ENCODE results near the gene TMEM178B.
"Not testable (repeated sequence)": the region's sequence is repeated elsewhere in the genome, so short reads cannot be mapped to it uniquely, and the experiment has no call there.

The TMEM178B gene

GRCh38 chr7:141361960-141362359 is 288.1 kb downstream of the TMEM178B start:
- no peak for FAIRE-seq

DNA sequence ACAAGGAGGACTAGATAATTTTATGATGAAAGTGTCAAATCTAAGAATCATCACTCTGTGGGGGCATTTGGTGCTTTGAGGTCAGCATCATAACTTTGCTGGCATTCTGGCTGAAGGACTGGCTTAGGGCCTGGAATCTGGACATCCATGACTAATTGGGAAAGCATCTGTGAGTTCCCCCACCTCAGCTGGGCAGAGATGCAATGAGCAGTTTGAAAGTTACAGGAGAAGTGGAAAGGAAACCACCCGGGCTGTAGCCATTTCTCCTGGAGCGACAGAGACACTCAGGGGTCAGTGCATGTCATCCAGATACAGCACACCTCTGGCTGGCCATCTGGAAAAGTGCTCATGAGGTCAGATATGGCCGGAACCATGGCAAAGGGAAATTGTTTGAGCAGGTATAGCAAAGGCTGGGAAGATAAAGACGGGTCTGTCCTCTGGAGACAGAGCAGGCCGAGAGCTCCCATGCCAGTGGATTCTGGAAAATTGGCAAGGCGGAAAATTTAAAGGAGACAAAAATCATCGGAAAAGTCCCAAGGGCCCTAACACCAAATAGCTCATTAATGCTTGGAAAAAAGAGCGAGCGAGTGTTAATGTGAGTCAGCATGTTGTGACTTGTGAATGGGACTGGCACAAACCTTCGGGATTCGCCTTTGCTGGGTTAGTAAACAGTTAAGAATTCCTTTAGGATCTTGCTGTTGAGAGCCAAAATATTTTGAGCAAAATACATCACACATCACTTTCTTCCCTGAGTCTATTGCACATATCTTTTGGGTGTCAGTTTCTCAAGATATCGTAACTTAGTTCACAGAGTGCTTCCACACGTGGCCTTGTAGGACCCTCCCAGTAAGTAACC is 288.9 kb downstream of the TMEM178B start:
- FAIRE-seq = no peak

DNA sequence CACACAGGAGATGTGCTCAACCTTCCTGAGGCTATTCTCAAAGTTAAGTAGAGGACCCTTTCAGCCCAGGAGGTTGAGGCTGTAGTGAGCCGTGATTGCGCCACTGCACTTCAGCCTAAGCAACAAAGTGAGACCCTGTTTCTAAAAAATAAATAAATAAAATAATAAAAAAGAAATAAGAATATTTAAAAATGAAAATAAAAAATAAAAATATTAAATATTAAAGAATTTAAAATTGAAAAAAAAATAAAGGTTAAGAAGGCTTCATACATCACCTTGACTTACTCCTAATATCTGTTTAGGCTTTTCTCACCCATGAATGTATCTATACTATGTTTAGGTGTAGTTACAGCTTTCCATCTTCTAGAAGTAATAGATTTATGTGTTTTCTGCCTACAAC is 289.9 kb downstream of the TMEM178B start:
- FAIRE-seq = no peak

DNA sequence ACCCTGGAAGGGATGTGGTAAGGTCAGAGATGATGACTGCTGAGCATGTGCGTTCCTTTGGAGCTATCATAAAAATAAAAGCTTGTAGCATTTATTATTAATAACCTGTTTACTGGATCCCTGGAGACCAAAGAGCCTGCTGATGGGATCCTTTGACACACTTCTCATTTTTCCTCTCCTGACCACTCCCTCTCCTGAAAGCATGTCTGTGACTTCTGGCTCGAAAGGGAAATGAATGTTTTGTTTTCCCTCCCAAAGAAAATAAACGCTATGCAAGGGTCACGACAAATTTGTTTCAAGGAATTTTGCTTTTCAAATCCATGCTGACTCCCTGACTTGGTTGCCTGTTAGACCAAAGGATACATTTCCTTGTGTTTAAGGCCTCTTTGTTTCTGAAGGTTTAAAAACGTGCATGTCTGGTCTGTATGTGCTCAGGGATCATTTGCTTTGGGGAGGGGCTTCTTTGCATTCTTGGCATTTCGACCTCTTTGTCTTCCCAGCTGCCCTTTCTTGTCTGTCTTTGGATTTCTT is 292.3 kb downstream of the TMEM178B start:
- no peak for FAIRE-seq

DNA sequence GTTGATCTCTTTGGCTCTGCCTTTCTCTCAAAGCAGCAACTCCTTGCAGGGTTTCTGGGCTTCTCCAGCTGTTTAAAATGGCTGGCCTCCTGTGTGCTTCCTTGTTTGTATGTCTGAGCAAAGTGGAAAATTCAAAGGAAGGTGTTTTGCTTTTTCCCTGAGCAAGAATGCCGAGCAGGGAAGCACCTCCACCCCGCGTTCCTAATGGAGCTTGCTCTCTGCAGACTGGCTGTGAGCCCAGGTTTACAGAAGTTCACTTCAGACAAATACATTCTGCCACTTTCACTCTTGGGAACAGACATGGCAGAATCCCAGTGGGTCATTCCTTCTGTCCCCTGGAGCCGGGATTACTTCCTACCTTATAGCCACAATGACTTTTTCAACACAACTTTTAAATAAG is 295.6 kb downstream of the TMEM178B start:
- FAIRE-seq = no peak

DNA sequence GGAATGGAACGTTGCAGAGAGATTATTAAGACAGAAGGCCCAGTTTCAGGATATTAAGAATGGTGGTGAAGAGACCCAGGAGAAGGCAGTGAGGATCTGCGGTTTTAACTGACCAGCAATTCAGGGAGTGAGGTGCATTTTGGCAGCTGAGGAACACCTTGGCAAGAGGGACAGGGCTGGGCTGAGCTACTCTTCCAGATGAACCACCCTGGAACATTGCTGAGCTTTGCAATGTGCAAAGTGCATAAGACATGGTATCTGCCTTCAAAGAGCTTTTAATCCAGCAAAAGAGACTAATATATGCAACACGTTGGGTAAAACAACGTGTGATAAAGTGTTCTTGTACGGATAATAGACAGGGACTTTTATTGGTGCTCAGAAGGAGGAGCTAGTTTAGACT is 296.3 kb downstream of the TMEM178B start:
- no peak for FAIRE-seq

DNA sequence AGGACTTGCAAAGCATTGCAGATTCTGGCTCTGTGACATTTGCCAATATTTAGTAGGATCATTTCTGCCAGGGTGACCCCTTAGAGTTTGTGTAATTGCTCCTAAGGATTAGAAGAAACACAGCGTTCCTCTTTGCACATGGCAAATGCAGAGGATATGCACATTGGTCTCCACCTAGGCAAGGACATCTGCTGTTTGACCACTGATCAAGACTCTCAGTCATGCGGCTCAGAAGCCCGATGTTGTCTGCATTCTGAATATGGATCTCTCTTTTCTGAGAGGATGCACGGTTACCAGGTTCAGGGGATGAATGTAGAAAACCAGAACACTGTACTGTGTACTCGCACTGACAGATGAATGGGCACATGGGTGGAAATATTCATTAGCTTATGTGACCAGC is 296.8 kb downstream of the TMEM178B start:
- FAIRE-seq = no peak

GRCh38 chr7:141374425-141374824 is 300.6 kb downstream of the TMEM178B start:
- FAIRE-seq = no peak

DNA sequence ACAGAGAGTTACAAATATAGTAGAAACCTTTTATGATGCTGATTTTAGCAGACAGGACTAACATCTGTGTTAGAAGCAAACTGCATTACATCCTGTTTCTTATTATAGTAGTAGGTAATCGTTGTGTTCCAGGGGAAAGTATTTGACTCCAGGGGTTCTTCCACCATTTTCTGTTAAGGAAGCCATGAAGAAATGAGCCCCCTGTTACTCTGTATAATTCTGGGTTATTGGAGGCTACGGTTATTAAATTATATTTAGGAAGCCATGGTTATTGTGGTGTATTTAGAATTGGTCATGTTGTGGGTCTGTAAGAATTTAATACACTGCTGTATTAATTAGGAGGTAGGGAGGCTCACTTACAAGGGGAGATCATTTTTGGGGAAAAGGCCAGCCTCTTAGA is 301.6 kb downstream of the TMEM178B start:
- FAIRE-seq = no peak

GRCh38 chr7:141377906-141378305 is 304.0 kb downstream of the TMEM178B start:
- no peak for FAIRE-seq

DNA sequence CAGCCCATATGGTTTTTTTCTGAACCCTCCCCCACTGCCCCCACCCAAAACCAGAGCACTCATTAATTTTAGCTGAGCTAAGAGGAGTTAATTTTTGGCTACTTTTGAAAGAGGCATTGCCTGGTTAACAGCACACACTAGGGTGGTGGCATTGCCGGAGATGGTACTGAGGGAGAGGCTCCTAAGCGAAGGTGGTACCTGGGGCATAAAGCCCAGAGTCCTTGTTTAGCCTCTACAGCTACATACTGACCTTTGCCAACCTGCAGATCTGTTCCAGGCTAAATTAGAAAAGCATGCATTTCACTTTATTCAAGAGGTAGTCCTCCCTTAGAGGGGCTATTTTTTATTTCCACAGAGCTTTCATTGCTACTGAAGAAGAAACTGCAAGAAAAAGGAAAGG is 304.5 kb downstream of the TMEM178B start:
- FAIRE-seq = no peak

DNA sequence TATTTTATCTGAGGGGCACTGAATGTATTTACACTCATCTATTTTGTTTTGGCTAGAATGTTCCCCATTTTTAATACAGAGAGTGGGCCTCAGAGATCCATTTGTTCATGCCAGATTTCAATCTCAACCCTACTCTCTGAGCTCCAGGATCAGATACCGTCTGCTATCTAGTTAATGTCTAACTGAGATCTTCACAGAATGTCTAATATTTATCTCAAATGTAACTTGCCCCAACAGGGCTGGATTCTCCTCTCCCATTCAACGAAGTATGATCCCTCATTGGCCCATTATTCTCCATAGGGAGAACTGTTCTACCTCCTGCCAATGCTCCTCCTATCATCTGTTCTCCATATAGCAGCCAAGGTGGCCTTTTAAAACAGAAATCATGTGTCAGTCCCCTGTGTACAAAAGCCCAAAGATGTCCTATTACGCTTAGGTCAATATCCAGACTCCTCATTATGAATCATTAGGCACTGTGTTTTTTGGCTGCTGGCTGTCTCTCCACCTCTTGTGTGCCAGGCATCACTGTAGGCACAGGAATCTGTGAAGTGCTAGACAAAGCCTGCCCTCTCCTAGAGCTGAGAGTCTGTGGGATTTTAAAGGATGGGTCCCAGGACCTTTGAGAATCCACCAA is 308.0 kb downstream of the TMEM178B start:
- no peak for FAIRE-seq

DNA sequence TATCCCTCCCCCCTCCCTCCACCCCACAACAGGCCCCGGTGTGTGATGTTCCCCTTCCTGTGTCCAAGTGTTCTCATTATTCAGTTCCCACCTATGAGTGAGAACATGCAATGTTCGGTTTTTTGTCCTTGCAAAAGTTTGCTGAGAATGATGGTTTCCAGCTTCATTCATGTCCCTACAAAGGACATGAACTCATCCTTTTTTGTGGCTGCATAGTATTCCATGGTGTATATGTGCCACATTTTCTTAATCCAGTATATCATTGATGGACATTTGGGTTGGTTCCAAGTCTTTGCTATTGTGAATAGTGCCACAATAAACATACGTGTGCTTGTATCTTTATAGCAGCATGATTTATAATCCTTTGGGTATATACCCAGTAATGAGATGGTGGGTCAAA is 309.5 kb downstream of the TMEM178B start:
- FAIRE-seq = not testable (repeated sequence)

- no peak for FAIRE-seq
These were observed 313.0 kb downstream of the TMEM178B start for GRCh38 chr7:141386881-141387280.

GRCh38 chr7:141387521-141388217 is 313.8 kb downstream of the TMEM178B start:
- no peak for FAIRE-seq

- FAIRE-seq = no peak
These were observed 315.4 kb downstream of the TMEM178B start for GRCh38 chr7:141389140-141389796.

DNA sequence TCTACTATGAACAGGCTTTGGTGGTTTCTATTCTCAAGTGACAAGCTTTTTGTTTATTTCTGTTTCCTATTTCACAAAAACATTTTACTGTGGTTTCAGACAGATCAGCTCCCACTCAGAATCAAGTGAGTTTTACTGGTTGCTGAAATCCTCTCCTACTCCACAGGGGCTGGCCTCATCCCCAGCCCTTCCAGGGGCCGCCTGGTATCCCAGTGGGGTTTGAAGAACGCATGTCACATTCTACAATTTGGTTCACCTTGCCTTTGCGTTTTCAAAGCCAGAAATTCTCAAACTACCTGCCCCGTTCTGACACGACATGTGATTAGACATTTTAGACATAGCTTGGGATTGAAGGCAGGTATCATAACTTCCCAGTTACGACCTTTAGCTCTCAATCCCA is 316.5 kb downstream of the TMEM178B start:
- no peak for FAIRE-seq

DNA sequence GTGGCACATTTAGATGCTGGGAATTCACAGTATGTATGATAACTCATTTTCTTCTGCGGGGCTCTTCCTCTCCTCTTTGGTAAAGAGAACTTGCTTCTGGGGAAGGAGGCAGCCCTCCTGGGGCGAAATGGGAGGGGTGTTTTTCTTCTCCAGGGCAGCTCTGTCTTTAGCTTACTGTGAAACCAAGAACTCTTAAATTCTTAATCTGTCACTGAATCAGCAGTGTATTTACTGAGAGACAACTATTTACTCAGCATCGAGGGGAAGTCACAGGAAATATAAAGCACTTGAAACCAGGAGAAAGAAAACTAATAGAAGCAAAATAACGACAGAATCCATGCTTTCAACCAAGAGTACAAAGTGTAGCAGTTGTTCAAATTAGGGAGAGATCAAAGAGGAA is 319.2 kb downstream of the TMEM178B start:
- no peak for FAIRE-seq

GRCh38 chr7:141397236-141398163 is 323.6 kb downstream of the TMEM178B start:
- no peak for FAIRE-seq

GRCh38 chr7:141400356-141400755 is 326.5 kb downstream of the TMEM178B start:
- FAIRE-seq = no peak

DNA sequence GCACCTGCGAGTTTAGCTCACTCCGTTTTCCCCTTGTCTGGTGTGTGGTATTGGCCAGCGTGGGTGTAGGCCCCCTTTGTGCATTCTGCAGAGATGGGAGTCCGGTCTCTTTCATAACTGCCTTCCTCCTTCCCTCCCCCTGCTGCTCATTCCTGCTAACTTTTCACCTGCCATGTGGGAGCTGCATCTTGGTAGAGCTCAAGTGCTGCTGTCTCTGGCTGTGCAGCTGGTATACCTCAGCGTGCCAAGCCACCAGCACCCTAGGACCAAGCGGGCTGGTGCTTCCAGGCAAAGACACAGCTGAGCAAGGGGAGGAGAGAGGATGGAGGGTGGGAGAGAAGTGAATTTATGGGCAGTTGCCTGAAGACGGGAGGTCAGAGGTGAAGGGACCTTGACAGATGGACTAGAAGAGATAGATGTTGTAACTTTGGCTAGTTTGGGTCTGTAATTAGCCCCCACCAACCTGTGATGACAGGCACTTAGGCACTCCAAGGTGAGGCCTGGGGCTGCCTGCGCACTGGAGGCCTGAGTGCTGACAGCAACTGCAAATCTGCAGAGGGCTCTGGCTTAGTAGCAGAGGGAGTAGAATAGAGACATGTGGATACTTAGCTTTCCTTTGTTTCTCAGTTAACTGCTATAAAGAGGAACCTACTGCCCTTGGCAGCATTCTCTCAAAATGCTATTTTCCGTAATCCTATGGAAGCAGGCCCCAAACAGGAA is 328.6 kb downstream of the TMEM178B start:
- no peak for FAIRE-seq
